A549 (cell line): ENCODE results near the gene MRPL23. TPM values are rescaled to one million over a fixed set of nuclear protein-coding genes. Genes with fewer than 3 reads are reported as not detected.

Experiments used
- ATAC-seq, 2 experiments: fragments of 200-7000 bp in 1 of 2; fragments of >200 bp in 1 of 2; cut with Nextera tagmentation in 1 of 2; cut with Tn5 transposase in 1 of 2; 3 replicates each; pipeline versions ENCODE4 v1.8.0 to v1.9.1; 2018 to 2020; ENCODE audit warnings: mild to moderate bottlenecking in 1 of 2, moderate library complexity in 1 of 2
- CTCF ChIA-PET: fragments of 300-600 bp; sonication (Branson Sonifier 250); formaldehyde crosslinking; extraction: SDS; loops from one replicate; lab custom pipeline; 2021; ENCODE audit warnings: antibody characterized with exemption, inconsistent platforms; lab: Yijun Ruan, JAX
- POLR2A ChIA-PET: fragments of 350-600 bp; formaldehyde crosslinking; extraction: SDS; loops from one replicate; lab custom pipeline; 2021; ENCODE audit warnings: antibody characterized with exemption, inconsistent platforms; lab: Yijun Ruan, JAX
- DNase-seq, 2 experiments: peaks; one replicate each; pipeline versions ENCODE4 v3.0.0 to v3.0.0-alpha.2; 2011 to 2016; ENCODE audit warnings: low read depth in 1 of 2, low spot score in 1 of 2
- FAIRE-seq: peaks from 2 replicates; lab custom pipeline; 2011; peaks lifted over from hg19 to GRCh38; lab: Jason Lieb, UNC
- H3K27ac ChIP-seq, 2 experiments: fragments of >200 bp; sonication (Bioruptor Twin); formaldehyde crosslinking; 3 replicates each; pipeline ENCODE4 v1.5.1; 2016 to 2017
- H3K4me1 ChIP-seq: fragments of >200 bp; sonication (Bioruptor Twin); formaldehyde crosslinking; 3 replicates; pipeline ENCODE4 v1.6.1; 2016
- H3K4me2 ChIP-seq: fragments of >200 bp; sonication (Bioruptor Twin); formaldehyde crosslinking; 3 replicates; pipeline ENCODE4 v1.6.1; 2016
- H3K4me3 ChIP-seq: fragments of >200 bp; sonication (Bioruptor Twin); formaldehyde crosslinking; 3 replicates; pipeline ENCODE4 v1.5.1; 2016
- H3K9me3 ChIP-seq: fragments of >200 bp; sonication (Bioruptor Twin); formaldehyde crosslinking; 3 replicates; pipeline ENCODE4 v1.6.1; 2016
- BHLHE40 ChIP-seq: IDR thresholded peaks from 2 replicates; pipeline ENCODE4 v1.6.1; 2012; ENCODE audit warnings: low read depth, low read length, inconsistent platforms
- CBX2 ChIP-seq: fragments of 200-600 bp; sonication (generic); IDR thresholded peaks from 2 replicates; pipeline ENCODE4 v1.6.1; 2016; ENCODE audit warnings: low read depth, mild to moderate bottlenecking, borderline replicate concordance
- CEBPB ChIP-seq, 2 experiments: fragments of >200 bp in 1 of 2; sonication (Bioruptor Twin) in 1 of 2; formaldehyde crosslinking in 1 of 2; IDR thresholded peaks; 2 replicates each; pipeline ENCODE4 v1.6.1; 2012 to 2016
- CHD4 ChIP-seq: fragments of 200-600 bp; sonication (generic); IDR thresholded peaks from 2 replicates; pipeline ENCODE4 v1.6.1; 2016; ENCODE audit warnings: antibody characterized with exemption, mild to moderate bottlenecking, borderline replicate concordance
- CTCF ChIP-seq: fragments of >200 bp; sonication (Bioruptor Twin); formaldehyde crosslinking; IDR thresholded peaks from 3 replicates; pipeline ENCODE4 v1.5.1; 2016
- E2F6 ChIP-seq: IDR thresholded peaks from 2 replicates; pipeline ENCODE4 v1.6.1; 2012; ENCODE audit warnings: low read depth, borderline replicate concordance
- EHMT2 ChIP-seq: fragments of 200-600 bp; sonication (generic); IDR thresholded peaks from 2 replicates; pipeline ENCODE4 v1.6.1; 2016; ENCODE audit warnings: antibody characterized with exemption, low read depth, mild to moderate bottlenecking, moderate library complexity
- EP300 ChIP-seq, 2 experiments: fragments of >200 bp; sonication (Bioruptor Twin); formaldehyde crosslinking; IDR thresholded peaks; 2 replicates in 1 of 2; 3 replicates in 1 of 2; pipeline ENCODE4 v1.6.1; 2016 to 2017
- FOSB ChIP-seq: fragments of 250-450 bp; sonication (Bioruptor Pico); IDR thresholded peaks from 2 replicates; pipeline ENCODE4 v1.5.0; 2020; ENCODE audit warnings: mild to moderate bottlenecking, moderate library complexity
- FOXS1 ChIP-seq: fragments of 250-450 bp; sonication (Bioruptor Pico); IDR thresholded peaks from 2 replicates; pipeline ENCODE4 v1.5.0; 2020; ENCODE audit warnings: mild to moderate bottlenecking, moderate library complexity
- HOXA7 ChIP-seq: fragments of 250-450 bp; sonication (Bioruptor Pico); IDR thresholded peaks from 2 replicates; pipeline ENCODE4 v1.5.0; 2020; ENCODE audit warnings: mild to moderate bottlenecking, moderate library complexity
- HOXB5 ChIP-seq: fragments of 250-450 bp; sonication (Bioruptor Pico); IDR thresholded peaks from 2 replicates; pipeline ENCODE4 v1.5.0; 2020; ENCODE audit warnings: mild to moderate bottlenecking, moderate library complexity
- MAFK ChIP-seq: fragments of 450-650 bp; IDR thresholded peaks from 2 replicates; pipeline ENCODE4 v1.6.1; 2014; ENCODE audit not compliant: partially characterized antibody
- MAZ ChIP-seq: fragments of 150-350 bp; IDR thresholded peaks from 2 replicates; pipeline ENCODE4 v1.6.1; 2014; ENCODE audit warnings: antibody characterized with exemption, low read depth, low read length, borderline replicate concordance
- MYC ChIP-seq: IDR thresholded peaks from 2 replicates; pipeline ENCODE4 v1.6.1; 2012; ENCODE audit warnings: mild to moderate bottlenecking, inconsistent platforms, low read length, improper control_type of control experiment, borderline replicate concordance
- NFE2L2 ChIP-seq: fragments of 150-350 bp; conservative IDR thresholded peaks from 2 replicates; pipeline ENCODE4 v1.6.1; 2014; ENCODE audit warnings: low read length
- PHF8 ChIP-seq: fragments of 200-600 bp; sonication (generic); IDR thresholded peaks from 2 replicates; pipeline ENCODE4 v1.6.1; 2016; ENCODE audit warnings: low read depth, mild to moderate bottlenecking, antibody characterized with exemption, moderate library complexity, borderline replicate concordance
- POLR2AphosphoS2 ChIP-seq: conservative IDR thresholded peaks from 2 replicates; pipeline ENCODE4 v1.6.1; 2012; ENCODE audit warnings: low read length, improper control_type of control experiment, inconsistent platforms
- RCOR1 ChIP-seq: fragments of 150-350 bp; IDR thresholded peaks from 2 replicates; pipeline ENCODE4 v1.6.1; 2014; ENCODE audit warnings: antibody characterized with exemption, low read length, low read depth
- SMC3 ChIP-seq: fragments of >200 bp; sonication (Bioruptor Twin); formaldehyde crosslinking; IDR thresholded peaks from 3 replicates; pipeline ENCODE4 v1.6.1; 2018; ENCODE audit warnings: inconsistent platforms
- SREBF2 ChIP-seq: fragments of 450-650 bp; IDR thresholded peaks from 2 replicates; pipeline ENCODE4 v1.6.1; 2014; ENCODE audit warnings: mild to moderate bottlenecking, moderate library complexity
- ZFP36 ChIP-seq: fragments of 450-650 bp; IDR thresholded peaks from 2 replicates; pipeline ENCODE4 v1.6.1; 2014; ENCODE audit warnings: borderline replicate concordance; ENCODE audit not compliant: partially characterized antibody
- ZSCAN20 ChIP-seq: fragments of 250-450 bp; sonication (Bioruptor Pico); IDR thresholded peaks from 2 replicates; pipeline ENCODE4 v1.8.0; 2022; ENCODE audit warnings: mild to moderate bottlenecking, moderate library complexity
- WGBS: methylation state at CpG from one replicate; pipeline ENCODE4 v1.1.6; 2017; ENCODE audit errors: missing lambda C conversion rate; 5-methylcytosine and 5-hydroxymethylcytosine counted together
- polyA plus RNA-seq, 4 experiments: library from polyadenylated mRNA; depleted of rRNA in 3 of 4; stranded (reverse); fragments of >200 nt; fragmentation: RNase III in 1 of 4; extraction: RNeasy Plus Mini Kit Qiagen cat#74134 plus additional on column Dnase treatment in 1 of 4; gene quantifications; 2 replicates in 3 of 4; 3 replicates in 1 of 4; pipeline ENCODE4 v1.2.3, GENCODE V29; 2011 to 2017

MRPL23 gene
- polyA plus RNA-seq, 2 of the 4 experiments (the other 2 are of a cell fraction), result 77.7 to 160 TPM

GRCh38 chr11:1979607-1980006 lies 32.5 kb downstream of the MRPL23 start:
- Histone ChIP-seq H3K4me2 (no peak overlapping the region), H3K9me3 (no peaks in the 10 kb centered on the region), H3K4me1 (no peaks in the 10 kb centered on the region), H3K4me3 (no peak overlapping the region), H3K27ac (no peak overlapping the region)
- WGBS, result no CpG with 5 or more reads among the region's 11 CpGs
- CTCF ChIA-PET, result interaction anchor here (0.6 to 3.3 kb wide), 7 partner anchors 11 to 326 kb away, joined by 3 to 18 read pairs (median 6); no protein-coding TSS in a partner anchor
- no peak for ATAC-seq
- DNase-seq, result no peak
- TF ChIP-seq FOSB (no peak), CEBPB (IDR thresholded peaks at IDR 0.05) (no peak), NFE2L2 (no peak), HOXB5 (CRISPR knock-in tag) (no peak), MAZ (no peak), CHD4 (no peak), E2F6 (no peak), POLR2AphosphoS2 (no peak), ZFP36 (no peak), BHLHE40 (no peak), CBX2 (no peak)
- POLR2A ChIA-PET, result no interaction called here
- FAIRE-seq, result no peak

- ATAC-seq, result no peak
- DNase-seq, result no peak
- H3K27ac ChIP-seq, result no peak overlapping the region
- no peak for TF ChIP-seq SREBF2
- no peak for TF ChIP-seq HOXA7 (CRISPR knock-in tag)
- no peak for TF ChIP-seq MYC
- TF ChIP-seq CTCF, result no peak
- no peak for TF ChIP-seq PHF8
- TF ChIP-seq MAZ, result no peak
- no peak for TF ChIP-seq RCOR1
- TF ChIP-seq MAFK, result no peak
- TF ChIP-seq CBX2, result no peak
- TF ChIP-seq EP300 (IDR thresholded peaks at IDR 0.05), result no peak
- no peak for TF ChIP-seq FOXS1 (CRISPR knock-in tag)
- TF ChIP-seq EHMT2, result no peak
- no peak for TF ChIP-seq SMC3
- TF ChIP-seq ZSCAN20 (CRISPR knock-in tag), result no peak
- no peak for TF ChIP-seq CHD4
- POLR2A ChIA-PET, result no interaction called here
- H3K4me2 ChIP-seq, result no peak overlapping the region
- CTCF ChIA-PET, result interaction anchor here (0.7 to 1.1 kb wide), 5 partner anchors 19 to 330 kb away, joined by 3 to 5 read pairs (median 3); no protein-coding TSS in a partner anchor
- no peak for FAIRE-seq
- no peaks in the 10 kb centered on the region for H3K4me1 ChIP-seq
- H3K9me3 ChIP-seq, result no peaks in the 10 kb centered on the region
- WGBS, result no CpG with 5 or more reads among the region's 26 CpGs
- H3K4me3 ChIP-seq, result no peak overlapping the region
Measured at GRCh38 chr11:1982873-1983600, 35.9 kb downstream of the MRPL23 start.
